Fibroblast of mammary gland (primary cell): Measurements from ENCODE around the gene SLX9.

Experiments used
- DNase-seq: peaks from one replicate; pipeline ENCODE4 v3.0.0-alpha.2; 2010; ENCODE audit warnings: low read depth
- H3K4me3 ChIP-seq: 2 replicates; pipeline ENCODE4 v1.5.1; 2011; ENCODE audit warnings: low read depth, mild to moderate bottlenecking, low read length, moderate library complexity; ENCODE audit not compliant: control insufficient read depth
- CTCF ChIP-seq: conservative IDR thresholded peaks from 2 replicates; pipeline ENCODE4 v1.5.1; 2011; ENCODE audit warnings: low read depth, low read length, inconsistent platforms; ENCODE audit not compliant: control insufficient read depth, insufficient read depth

Gene SLX9

DNA sequence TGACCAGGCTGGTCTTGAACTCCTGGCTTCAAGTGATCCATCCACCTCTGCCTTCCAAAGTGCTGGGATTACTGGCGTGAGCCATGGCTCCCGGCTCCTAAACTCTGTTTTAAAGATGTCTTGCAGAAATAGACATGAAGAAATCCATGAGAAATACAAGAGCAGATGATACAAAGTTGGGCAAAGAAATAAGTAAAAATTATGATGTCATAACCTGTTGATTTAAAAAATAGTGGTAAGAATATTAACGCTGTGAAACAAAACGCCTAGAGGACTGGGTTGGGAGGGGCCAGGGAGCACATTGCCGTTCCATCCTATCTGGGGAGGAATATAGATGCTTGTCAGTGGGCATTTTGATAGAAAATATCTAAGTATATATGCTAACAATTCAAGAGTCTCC, 17.9 kb upstream of the SLX9 start:
- no peak for DNase-seq
- H3K4me3 ChIP-seq, result no peak overlapping the region
- TF ChIP-seq CTCF, result no peak

DNA sequence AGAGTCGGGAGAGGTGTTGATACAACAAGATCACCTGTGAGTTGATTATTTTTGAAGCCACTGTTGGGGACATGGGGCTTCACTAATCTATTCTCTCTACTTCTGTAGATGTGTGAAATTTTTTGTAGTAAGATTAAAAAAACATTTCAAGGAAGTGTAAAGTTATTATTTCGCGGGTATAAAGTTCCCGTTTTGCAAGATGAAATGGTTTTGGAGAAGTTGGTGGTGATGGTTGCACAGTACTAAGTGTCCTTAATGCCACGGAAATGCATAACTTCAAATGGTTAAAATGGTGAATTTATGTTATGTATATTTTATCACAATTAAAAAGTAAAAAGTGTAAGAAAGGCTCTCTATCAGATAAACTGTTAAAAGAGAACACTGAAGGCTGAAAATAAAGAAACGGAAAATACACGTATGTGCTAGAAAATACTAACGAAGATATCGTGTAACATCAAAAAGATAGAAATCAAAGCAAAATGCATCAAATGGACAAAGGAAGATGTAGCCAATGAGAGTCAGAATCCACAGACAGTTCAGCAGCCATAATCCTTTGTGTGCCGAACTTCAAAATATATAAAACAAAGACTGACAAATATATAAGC, 16.2 kb upstream of the SLX9 start:
- no peak for DNase-seq
- no peak overlapping the region for H3K4me3 ChIP-seq
- TF ChIP-seq CTCF, result no peak

DNA sequence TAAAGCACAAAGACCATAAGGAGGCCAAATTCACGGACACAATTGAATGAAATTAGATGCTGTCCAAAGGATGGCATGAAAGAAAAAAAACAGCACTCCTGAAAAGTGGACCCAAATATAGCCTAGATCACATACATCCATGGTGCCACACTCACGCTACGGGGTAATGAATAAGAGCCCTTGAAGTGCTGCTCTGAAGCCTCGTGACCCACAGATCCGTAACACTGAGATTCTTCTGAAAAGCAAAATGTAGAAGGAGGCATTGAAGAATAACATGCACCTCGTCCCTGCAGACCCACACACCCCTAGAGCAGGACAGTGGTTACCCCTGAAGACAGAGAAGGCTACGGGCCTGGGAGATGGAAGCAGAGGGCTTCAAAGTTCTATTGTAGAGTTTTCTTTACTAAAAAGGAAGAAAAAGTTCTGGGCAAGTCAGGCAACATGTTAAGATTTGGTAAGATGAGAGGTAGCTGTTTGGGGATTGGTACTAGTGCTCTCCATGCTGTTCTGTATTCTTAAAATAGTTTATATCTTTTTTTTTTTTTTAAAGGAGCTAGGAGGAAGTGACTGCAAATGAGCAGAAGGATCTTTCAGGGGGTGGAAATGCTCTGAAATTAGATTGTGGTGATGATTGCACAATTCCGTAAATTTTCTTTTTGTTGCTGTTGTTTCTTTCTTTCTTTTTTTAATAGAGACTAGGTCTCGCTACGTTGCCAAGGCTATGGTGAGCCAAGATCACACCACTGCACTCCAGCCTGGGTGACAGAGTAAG, 15.0 kb upstream of the SLX9 start:
- peak; percentile 66 for DNase-seq
- H3K4me3 ChIP-seq, result no peak overlapping the region
- no peak for TF ChIP-seq CTCF

GRCh38 chr21:44925378-44925755, 14.5 kb upstream of the SLX9 start:
- DNase-seq, result no peak
- no peak overlapping the region for H3K4me3 ChIP-seq
- no peak for TF ChIP-seq CTCF

GRCh38 chr21:44926331-44927101, 13.3 kb upstream of the SLX9 start:
- DNase-seq, result peak; percentile 72
- H3K4me3 ChIP-seq, result no peak overlapping the region
- TF ChIP-seq CTCF, result no peak

DNA sequence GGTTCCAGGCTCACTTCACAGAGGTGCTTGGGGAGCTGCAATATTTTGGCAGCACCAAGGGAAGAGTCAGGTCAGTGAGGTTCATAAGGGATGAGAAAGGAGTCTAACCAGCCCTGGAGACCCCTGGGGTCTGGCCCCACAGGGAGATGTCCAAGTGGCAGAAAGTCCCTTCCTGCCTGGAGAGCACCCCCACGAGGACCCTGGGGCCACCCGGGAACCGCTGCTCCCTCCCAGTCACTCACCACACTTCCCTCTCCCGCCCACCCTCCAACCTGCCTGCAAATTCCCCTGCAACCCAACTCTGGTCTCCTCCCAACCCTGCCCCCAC, 12.6 kb upstream of the SLX9 start:
- no peak overlapping the region for H3K4me3 ChIP-seq
- TF ChIP-seq CTCF, result no peak
- DNase-seq, result no peak
